GM21515 (cell line): Measurements from ENCODE around the gene SPSB1.
"Not testable (repeated sequence)": the region's sequence is repeated elsewhere in the genome, so short reads cannot be mapped to it uniquely, and the experiment has no call there.

Experiments
- ATAC-seq: cut with Tn5 transposase; IDR thresholded peaks from one replicate; pipeline ENCODE4 v1.9.1; 2021; ENCODE audit not compliant: unreplicated experiment

Gene SPSB1

GRCh38 chr1:9299571-9300541, 7.2 kb downstream of the SPSB1 start:
- ATAC-seq: not testable (repeated sequence)

GRCh38 chr1:9300573-9300972, 7.9 kb downstream of the SPSB1 start:
- no peak for ATAC-seq

GRCh38 chr1:9302745-9303524, 10.2 kb downstream of the SPSB1 start:
- no peak for ATAC-seq

- ATAC-seq: no peak
Measured at GRCh38 chr1:9303916-9304315, 11.2 kb downstream of the SPSB1 start.

- no peak for ATAC-seq
Measured at GRCh38 chr1:9305216-9305615, 12.5 kb downstream of the SPSB1 start.

- ATAC-seq: no peak
Measured at GRCh38 chr1:9306006-9306405, 13.3 kb downstream of the SPSB1 start.

GRCh38 chr1:9307303-9307702, 14.6 kb downstream of the SPSB1 start:
- ATAC-seq: no peak

GRCh38 chr1:9308236-9308785, 15.6 kb downstream of the SPSB1 start:
- ATAC-seq: no peak

GRCh38 chr1:9309080-9309479, 16.4 kb downstream of the SPSB1 start:
- ATAC-seq: no peak

GRCh38 chr1:9309991-9310390, 17.3 kb downstream of the SPSB1 start:
- ATAC-seq: no peak

GRCh38 chr1:9311029-9311428, 18.3 kb downstream of the SPSB1 start:
- no peak for ATAC-seq

GRCh38 chr1:9311479-9311878, 18.8 kb downstream of the SPSB1 start:
- no peak for ATAC-seq

- ATAC-seq: no peak
Measured at GRCh38 chr1:9312168-9312720, 19.6 kb downstream of the SPSB1 start.

- ATAC-seq: no peak
Measured at GRCh38 chr1:9313576-9313975, 20.9 kb downstream of the SPSB1 start.

- ATAC-seq: no peak
Measured at GRCh38 chr1:9314111-9314510, 21.4 kb downstream of the SPSB1 start.

GRCh38 chr1:9314711-9315379, 22.2 kb downstream of the SPSB1 start:
- no peak for ATAC-seq

- no peak for ATAC-seq
Measured at GRCh38 chr1:9315411-9316079, 22.9 kb downstream of the SPSB1 start.

- no peak for ATAC-seq
Measured at GRCh38 chr1:9316080-9316444, 23.4 kb downstream of the SPSB1 start.

GRCh38 chr1:9316512-9316911, 23.8 kb downstream of the SPSB1 start:
- ATAC-seq: no peak

- no peak for ATAC-seq
Measured at GRCh38 chr1:9317072-9317471, 24.4 kb downstream of the SPSB1 start.
